Osteocyte (in vitro differentiated cells): ENCODE results near the gene HMGB3. TPM values are rescaled to one million over a fixed set of nuclear protein-coding genes. Genes with fewer than 3 reads are reported as not detected.

Source experiments
- DNase-seq: peaks from one replicate; pipeline ENCODE4 v3.0.0; 2021; ENCODE audit warnings: mixed read lengths; ENCODE audit not compliant: unreplicated experiment; ENCODE audit errors: extremely low spot score
- H3K27ac Mint-ChIP-seq: one replicate; pipeline ENCODE4 v1.8.0; 2021; ENCODE audit warnings: mild to moderate bottlenecking, mixed read lengths; ENCODE audit not compliant: unreplicated experiment
- H3K27me3 Mint-ChIP-seq: one replicate; pipeline ENCODE4 v1.8.0; 2021; ENCODE audit warnings: mixed read lengths; ENCODE audit not compliant: unreplicated experiment
- H3K36me3 Mint-ChIP-seq: one replicate; pipeline ENCODE4 v1.8.0; 2021; ENCODE audit warnings: mixed read lengths; ENCODE audit not compliant: unreplicated experiment
- H3K4me1 Mint-ChIP-seq: one replicate; pipeline ENCODE4 v1.8.0; 2021; ENCODE audit warnings: mixed read lengths; ENCODE audit not compliant: unreplicated experiment
- H3K4me3 Mint-ChIP-seq: one replicate; pipeline ENCODE4 v1.8.0; 2021; ENCODE audit warnings: mild to moderate bottlenecking, moderate library complexity, mixed read lengths; ENCODE audit not compliant: unreplicated experiment
- H3K9me3 Mint-ChIP-seq: one replicate; pipeline ENCODE4 v1.8.0; 2021; ENCODE audit warnings: mixed read lengths; ENCODE audit not compliant: unreplicated experiment
- CTCF ChIP-seq: fragments of 200-600 bp; sonication (generic); IDR thresholded peaks from 2 replicates; pipeline ENCODE4 v1.5.0; 2021; ENCODE audit warnings: antibody characterized with exemption, mild to moderate bottlenecking, moderate library complexity
- total RNA-seq: library from RNA; stranded (reverse); gene quantifications from 2 replicates; pipeline ENCODE4 v1.2.1, GENCODE V29; 2021

HMGB3 gene
- total RNA-seq, 1 donor from 2014 or later: 26.8 TPM

GRCh38 chrX:150940844-150941495 is 42.2 kb upstream of the HMGB3 start:
- no peak for DNase-seq
- Mint-ChIP-seq H3K36me3 (no peaks in the 10 kb centered on the region), H3K4me3 (no peak overlapping the region), H3K27me3 (no peaks in the 10 kb centered on the region), H3K27ac (no peak overlapping the region), H3K9me3 (peaks cover 5% of the 10 kb centered on the region), H3K4me1 (no peaks in the 10 kb centered on the region)
- TF ChIP-seq CTCF: no peak

- peaks cover 5% of the 10 kb centered on the region for H3K9me3 Mint-ChIP-seq
Observed at GRCh38 chrX:150941580-150941979, 41.6 kb upstream of the HMGB3 start.

GRCh38 chrX:150942942-150943594 is 40.1 kb upstream of the HMGB3 start:
- H3K27ac Mint-ChIP-seq: no peak overlapping the region
- no peaks in the 10 kb centered on the region for H3K27me3 Mint-ChIP-seq
- no peak overlapping the region for H3K4me3 Mint-ChIP-seq
- peaks cover 5% of the 10 kb centered on the region for H3K9me3 Mint-ChIP-seq
- H3K36me3 Mint-ChIP-seq: no peaks in the 10 kb centered on the region
- no peak for DNase-seq
- no peak for TF ChIP-seq CTCF
- no peaks in the 10 kb centered on the region for H3K4me1 Mint-ChIP-seq

More at GRCh38 chrX:150941580-150941979, 41.6 kb upstream of the HMGB3 start:
- Mint-ChIP-seq H3K27me3 (no peaks in the 10 kb centered on the region), H3K4me3 (no peak overlapping the region), H3K36me3 (no peaks in the 10 kb centered on the region), H3K27ac (no peak overlapping the region), H3K4me1 (no peaks in the 10 kb centered on the region)
- no peak for DNase-seq
- no peak for TF ChIP-seq CTCF

GRCh38 chrX:150944233-150944632 is 38.9 kb upstream of the HMGB3 start:
- TF ChIP-seq CTCF: no peak
- Mint-ChIP-seq H3K27ac (no peak overlapping the region), H3K4me1 (no peaks in the 10 kb centered on the region), H3K4me3 (no peak overlapping the region), H3K27me3 (no peaks in the 10 kb centered on the region), H3K9me3 (no peaks in the 10 kb centered on the region), H3K36me3 (no peaks in the 10 kb centered on the region)
- DNase-seq: no peak

- H3K36me3 Mint-ChIP-seq: no peaks in the 10 kb centered on the region
- TF ChIP-seq CTCF: no peak
Observed at GRCh38 chrX:150954951-150955350, 28.2 kb upstream of the HMGB3 start.

More at GRCh38 chrX:150954951-150955350, 28.2 kb upstream of the HMGB3 start:
- Mint-ChIP-seq H3K9me3 (peaks cover 12% of the 10 kb centered on the region), H3K27ac (no peak overlapping the region), H3K4me3 (no peak overlapping the region), H3K27me3 (no peaks in the 10 kb centered on the region), H3K4me1 (no peaks in the 10 kb centered on the region)
- no peak for DNase-seq
